Measurements from ENCODE around the gene TMEM120B. TPM values are rescaled to one million over a fixed set of nuclear protein-coding genes. Genes with fewer than 3 reads are reported as not detected.

TMEM120B gene
- total RNA-seq, 2 experiments from 2014 or later = 12.4 to 21.5 TPM

GRCh38 chr12:121812921-121813896, 100.7 kb downstream of the TMEM120B start:
- ChIA-PET POLR2A (interaction anchor here (2.8 kb wide), 1 partner anchor 11 kb away, joined by 19 read pairs; no protein-coding TSS in a partner anchor), CTCF (ENCODE audit: unreplicated experiment) (no interaction called here)
- H3K9me3 ChIP-seq (ENCODE audit: low read length) = no peaks in the 10 kb centered on the region
- intact Hi-C loops (cut with micrococcal nuclease; ENCODE audit: unreplicated experiment) = loop anchor here (1.0 kb wide), 2 partner anchors 18 to 76 kb away; no protein-coding TSS in a partner anchor
- H3K36me3 ChIP-seq (ENCODE audit: insufficient read depth, low read length) = peaks cover 67% of the 10 kb centered on the region
- no peaks in the 10 kb centered on the region for H3K9me2 ChIP-seq (ENCODE audit: insufficient read depth, low read length)
- H3K79me2 ChIP-seq (ENCODE audit: insufficient read depth, low read depth, low read length) = peaks cover 14% of the 10 kb centered on the region; the same call in 1 of the 2 replicates
- H3K4me2 ChIP-seq (ENCODE audit: low read length) = peak overlapping the region; percentile 92
- no peak for DNase-seq (ENCODE audit: low spot score)
- no peaks in the 10 kb centered on the region for H4K20me1 ChIP-seq (ENCODE audit: insufficient read depth, low read length)
- no peak for TF ChIP-seq EZH2phosphoT487 (IDR thresholded peaks at IDR 0.05; ENCODE audit: borderline replicate concordance, low read depth, low read length)
- peaks cover 30% of the 10 kb centered on the region for H3K4me1 ChIP-seq (ENCODE audit: insufficient read depth, low read length, poor library complexity, severe bottlenecking)
- H3K4me3 ChIP-seq (ENCODE audit: low read depth, low read length, poor library complexity, severe bottlenecking) = peak overlapping the region; percentile 72
- H3K27ac ChIP-seq (ENCODE audit: low read depth, low read length, poor library complexity, severe bottlenecking) = peak overlapping the region; percentile 4
- BruUV-seq (replicated peaks) = no TSS peak
- H2AFZ ChIP-seq (ENCODE audit: low read length) = no peak overlapping the region

- DNase-seq (ENCODE audit: low spot score) = no peak
- Histone ChIP-seq H3K9me2 (ENCODE audit: insufficient read depth, low read length) (no peaks in the 10 kb centered on the region), H2AFZ (ENCODE audit: low read length) (no peak overlapping the region), H3K79me2 (ENCODE audit: insufficient read depth, low read depth, low read length) (peaks cover 14% of the 10 kb centered on the region; the same call in 1 of the 2 replicates), H3K4me3 (ENCODE audit: low read depth, low read length, poor library complexity, severe bottlenecking) (no peak overlapping the region), H3K9me3 (ENCODE audit: low read length) (no peaks in the 10 kb centered on the region), H3K4me2 (ENCODE audit: low read length) (peak overlapping the region; percentile 92; the same call in 1 of the 2 replicates), H3K36me3 (ENCODE audit: insufficient read depth, low read length) (peaks cover 63% of the 10 kb centered on the region), H3K27ac (ENCODE audit: low read depth, low read length, poor library complexity, severe bottlenecking) (no peak overlapping the region), H4K20me1 (ENCODE audit: insufficient read depth, low read length) (no peaks in the 10 kb centered on the region), H3K4me1 (ENCODE audit: insufficient read depth, low read length, poor library complexity, severe bottlenecking) (peaks cover 28% of the 10 kb centered on the region)
- intact Hi-C loops (cut with micrococcal nuclease; ENCODE audit: unreplicated experiment) = no loop called here
- POLR2A ChIA-PET = no interaction called here
- no TSS peak for BruUV-seq (replicated peaks)
- CTCF ChIA-PET (ENCODE audit: unreplicated experiment) = no interaction called here
- TF ChIP-seq CTCF (conservative IDR thresholded peaks at IDR 0.05; ENCODE audit: low read length) = no peak
- TF ChIP-seq EZH2phosphoT487 (IDR thresholded peaks at IDR 0.05; ENCODE audit: borderline replicate concordance, low read depth, low read length) = no peak
Observed at GRCh38 chr12:121813951-121814350, 101.4 kb downstream of the TMEM120B start.

- H4K20me1 ChIP-seq (ENCODE audit: insufficient read depth, low read length) = no peaks in the 10 kb centered on the region
- H3K27ac ChIP-seq (ENCODE audit: low read depth, low read length, poor library complexity, severe bottlenecking) = no peak overlapping the region
- H3K4me3 ChIP-seq (ENCODE audit: low read depth, low read length, poor library complexity, severe bottlenecking) = no peak overlapping the region
- H3K9me3 ChIP-seq (ENCODE audit: low read length) = no peaks in the 10 kb centered on the region
- no peak for TF ChIP-seq CTCF (conservative IDR thresholded peaks at IDR 0.05; ENCODE audit: low read length)
- TF ChIP-seq EZH2phosphoT487 (IDR thresholded peaks at IDR 0.05; ENCODE audit: borderline replicate concordance, low read depth, low read length) = no peak
- CTCF ChIA-PET (ENCODE audit: unreplicated experiment) = no interaction called here
- H3K4me2 ChIP-seq (ENCODE audit: low read length) = no peak overlapping the region
- no peak for DNase-seq (ENCODE audit: low spot score)
- H3K79me2 ChIP-seq (ENCODE audit: insufficient read depth, low read depth, low read length) = peaks cover 14% of the 10 kb centered on the region; the same call in 1 of the 2 replicates
- peaks cover 63% of the 10 kb centered on the region for H3K36me3 ChIP-seq (ENCODE audit: insufficient read depth, low read length)
- H2AFZ ChIP-seq (ENCODE audit: low read length) = no peak overlapping the region
- intact Hi-C loops (cut with micrococcal nuclease; ENCODE audit: unreplicated experiment) = no loop called here
- no TSS peak for BruUV-seq (replicated peaks)
- POLR2A ChIA-PET = no interaction called here
- no peaks in the 10 kb centered on the region for H3K9me2 ChIP-seq (ENCODE audit: insufficient read depth, low read length)
- peaks cover 28% of the 10 kb centered on the region for H3K4me1 ChIP-seq (ENCODE audit: insufficient read depth, low read length, poor library complexity, severe bottlenecking)
Observed at GRCh38 chr12:121814429-121815119, 102.0 kb downstream of the TMEM120B start.

All from OCI-LY7 (cell line).